ENCODE results near the gene CHI3L2.
A peak's percentile ranks its signal among the peaks of the same experiment; 100 is the strongest.

Gene CHI3L2

DNA sequence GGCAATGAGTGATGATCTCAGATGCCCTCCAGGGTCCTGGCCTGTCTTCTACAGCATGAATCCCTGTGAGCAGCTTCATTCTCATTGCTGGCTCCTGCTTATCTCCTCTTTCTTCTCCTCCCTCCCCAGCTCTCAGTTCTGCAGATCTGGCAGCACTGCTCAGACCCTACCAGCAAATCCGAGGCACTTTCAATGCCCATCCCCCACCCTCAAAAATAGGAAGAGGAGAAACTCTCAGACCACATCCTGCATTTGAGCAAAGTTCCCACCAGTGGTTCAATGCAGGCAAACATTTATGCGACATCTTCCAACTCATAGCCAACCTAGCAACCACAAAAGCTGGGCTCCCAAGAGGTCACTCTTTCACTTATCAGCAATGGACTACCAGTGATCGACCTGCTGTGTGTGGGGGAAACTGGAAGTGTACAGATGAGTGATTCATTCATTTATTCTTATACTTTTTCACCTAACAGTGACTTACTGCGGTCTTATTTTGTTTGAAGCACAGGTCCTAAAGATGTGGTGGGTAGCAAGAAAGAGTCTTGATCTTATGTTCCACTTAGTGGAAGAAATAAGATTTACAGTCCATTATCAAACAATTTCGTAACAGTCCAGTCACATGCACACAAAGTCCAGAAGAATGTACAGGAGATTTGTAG is 5.8 kb upstream of the CHI3L2 start:
- DNase-seq = no peak

DNA sequence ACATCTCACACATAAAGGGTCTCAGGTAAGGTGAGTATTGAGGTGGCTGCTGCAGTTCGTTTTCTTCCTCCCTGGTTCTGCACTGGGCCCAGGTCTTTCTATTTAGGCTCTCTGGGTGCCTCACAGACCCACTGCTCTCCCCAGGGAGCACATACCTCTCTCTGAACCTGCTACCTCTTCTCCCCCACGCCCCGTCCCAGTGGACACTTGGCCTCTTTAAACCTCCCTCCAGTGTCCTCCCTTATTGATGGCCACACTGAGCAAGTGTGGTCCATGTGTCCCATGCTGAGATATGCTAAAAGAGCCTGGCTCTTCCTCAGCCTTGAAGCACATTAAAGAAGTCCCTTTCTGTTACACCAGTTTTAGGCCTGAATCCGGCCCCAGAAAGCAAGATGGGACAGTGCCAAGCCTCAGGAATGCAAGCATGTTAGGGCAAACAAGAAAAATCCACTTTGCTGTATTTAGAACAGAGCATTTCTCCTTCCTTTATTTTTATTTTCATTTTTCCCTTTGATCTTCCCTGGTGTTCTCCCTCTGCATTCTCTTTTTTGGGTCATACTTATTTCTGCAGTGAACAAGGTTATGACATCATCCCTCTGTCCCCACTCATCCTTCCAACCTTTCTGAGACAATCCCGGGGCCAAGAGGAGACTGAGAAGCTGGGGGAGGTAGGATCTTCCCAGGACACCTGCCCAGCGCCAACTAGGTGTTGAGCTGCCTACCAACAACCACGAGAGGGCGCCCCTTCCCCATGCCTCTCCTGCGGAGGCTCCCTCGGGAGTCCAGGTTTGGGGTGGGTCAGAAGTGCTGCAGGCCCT is 5.0 kb upstream of the CHI3L2 start:
- peak; percentile 29 for DNase-seq

GRCh38 chr1:111223126-111223685 is 4.3 kb upstream of the CHI3L2 start:
- no peak for DNase-seq

DNA sequence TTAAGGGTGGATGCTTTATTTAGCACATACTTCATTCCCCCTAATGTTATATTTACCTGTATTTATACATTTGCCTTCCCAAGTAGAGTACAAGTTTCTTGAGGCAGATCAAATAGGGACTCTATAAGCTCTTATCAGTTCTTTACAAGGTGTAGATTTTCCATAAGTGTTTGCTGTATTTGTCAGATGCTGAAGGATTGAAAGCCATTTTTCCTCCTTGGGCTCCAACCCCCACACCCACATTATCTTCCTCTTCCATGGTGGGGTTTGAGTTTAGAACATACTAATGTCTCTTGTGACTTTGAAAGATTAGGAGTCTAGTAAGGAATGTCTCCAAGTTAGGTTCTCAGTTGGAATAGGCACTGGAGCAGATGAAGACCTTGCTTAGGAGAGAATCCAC is 2.4 kb upstream of the CHI3L2 start:
- DNase-seq = no peak

DNA sequence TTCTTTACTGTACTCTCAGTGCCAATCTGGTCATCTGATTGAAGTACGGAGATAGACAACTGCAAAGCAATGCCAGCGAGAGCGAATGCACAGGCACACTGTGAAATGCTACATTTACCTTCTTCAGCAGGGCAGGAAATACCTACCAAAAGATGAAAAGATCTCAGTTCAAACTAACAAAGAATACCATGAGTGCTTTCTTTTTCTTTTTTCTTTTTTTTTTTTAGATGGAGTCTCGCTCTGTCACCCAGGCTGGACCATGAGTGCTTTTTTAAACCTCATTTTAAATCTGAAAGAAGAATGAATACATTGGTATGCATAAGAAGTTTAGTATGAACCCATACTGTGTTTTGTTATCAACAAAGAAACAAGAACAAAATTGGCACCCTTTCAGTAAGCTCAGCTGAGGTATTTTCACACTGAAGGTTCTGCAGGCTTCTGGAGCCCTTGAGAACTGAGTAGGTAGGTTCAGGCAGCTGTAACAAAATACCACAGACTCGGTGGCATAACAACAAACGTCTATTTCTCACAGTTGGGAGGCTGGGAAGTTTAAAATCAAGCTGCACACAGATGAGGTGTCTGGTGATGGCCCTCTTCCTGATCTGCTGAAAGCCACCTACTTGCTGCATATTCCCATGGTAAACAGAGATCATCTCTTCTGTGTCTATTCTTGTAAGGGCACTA is 1.7 kb upstream of the CHI3L2 start:
- no peak for DNase-seq

DNA sequence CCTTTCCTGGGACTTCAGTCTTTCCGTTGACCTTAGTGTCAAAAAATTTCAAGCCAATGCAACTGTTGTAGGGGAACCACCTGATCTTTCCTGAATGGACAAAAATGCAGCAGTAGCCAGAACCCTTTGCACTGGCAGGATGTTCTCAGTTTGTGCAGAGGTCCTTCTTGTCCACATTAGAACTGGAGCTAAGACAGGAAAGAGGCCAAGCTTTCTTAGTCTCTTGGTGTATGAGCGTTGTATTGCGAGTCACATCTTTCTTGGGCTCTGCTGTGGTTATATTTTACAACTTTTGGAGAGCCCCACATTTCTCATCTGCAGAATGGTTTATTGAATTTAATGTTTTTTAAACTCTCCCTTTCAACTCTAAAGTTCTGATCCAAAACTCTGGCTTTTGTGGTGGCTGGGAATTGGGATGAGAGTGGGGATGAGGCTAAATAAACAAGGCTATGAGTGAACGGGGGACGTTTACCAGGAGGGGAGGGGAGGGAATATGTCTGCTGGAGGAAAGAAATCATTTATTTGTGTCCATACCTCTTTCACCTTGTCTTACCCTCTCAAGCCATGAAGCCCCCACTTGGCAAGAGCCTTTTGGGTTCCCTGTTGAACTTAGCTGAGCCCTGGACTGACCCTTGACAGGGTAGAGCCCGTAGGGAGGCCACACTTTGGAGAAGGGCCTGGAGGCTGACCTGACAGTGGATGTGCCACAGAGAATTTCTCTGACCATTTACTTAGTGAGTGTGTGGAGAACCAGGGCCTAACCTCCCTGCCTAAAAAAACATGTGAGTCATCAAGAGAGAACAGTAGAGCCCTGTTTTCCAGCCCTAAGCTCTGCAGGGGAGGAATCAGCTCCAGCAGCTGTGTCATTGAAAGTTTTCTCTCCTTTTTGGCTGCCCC is 586 bp downstream of the CHI3L2 start:
- DNase-seq = no peak

DNA sequence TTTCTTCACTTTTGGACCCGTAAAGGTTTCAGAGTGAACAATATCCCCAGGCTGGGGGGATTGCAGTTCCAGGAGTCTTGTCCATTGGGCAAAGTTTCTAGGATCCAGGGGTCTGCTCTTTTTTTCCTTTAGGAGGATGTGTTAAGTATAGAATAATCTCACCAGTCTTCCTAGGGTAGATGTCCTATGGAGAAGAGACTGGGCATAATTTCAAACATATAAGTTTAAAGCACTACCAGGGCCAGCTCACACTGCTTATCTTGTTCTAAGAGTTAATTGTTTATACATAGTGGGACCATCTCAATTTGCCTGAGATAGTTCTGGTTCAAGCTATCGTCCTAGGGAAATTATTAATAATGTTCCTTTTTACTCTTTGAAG is 1.2 kb downstream of the CHI3L2 start:
- DNase-seq = no peak

DNA sequence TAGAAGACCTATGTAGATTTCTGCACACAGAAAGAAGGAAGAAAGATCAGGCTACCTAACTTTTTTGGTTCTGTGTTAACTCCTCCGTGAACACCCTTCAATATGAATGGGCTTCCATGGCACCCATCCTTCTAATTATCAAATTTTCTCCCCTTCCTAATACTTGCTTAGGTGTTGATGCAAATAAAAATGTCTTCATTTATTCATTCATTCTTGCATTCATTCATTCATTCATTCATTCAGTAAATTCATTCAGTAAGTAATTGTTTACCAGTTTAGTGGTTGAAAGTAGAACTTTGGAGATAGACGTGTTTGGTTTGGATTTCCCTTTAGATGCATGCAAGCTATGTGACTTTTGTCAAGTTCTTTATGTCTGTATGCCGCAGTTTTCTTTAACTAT is 4.6 kb downstream of the CHI3L2 start:
- no peak for DNase-seq

- DNase-seq = no peak
Measured at GRCh38 chr1:111234258-111234657, 6.7 kb downstream of the CHI3L2 start.

DNA sequence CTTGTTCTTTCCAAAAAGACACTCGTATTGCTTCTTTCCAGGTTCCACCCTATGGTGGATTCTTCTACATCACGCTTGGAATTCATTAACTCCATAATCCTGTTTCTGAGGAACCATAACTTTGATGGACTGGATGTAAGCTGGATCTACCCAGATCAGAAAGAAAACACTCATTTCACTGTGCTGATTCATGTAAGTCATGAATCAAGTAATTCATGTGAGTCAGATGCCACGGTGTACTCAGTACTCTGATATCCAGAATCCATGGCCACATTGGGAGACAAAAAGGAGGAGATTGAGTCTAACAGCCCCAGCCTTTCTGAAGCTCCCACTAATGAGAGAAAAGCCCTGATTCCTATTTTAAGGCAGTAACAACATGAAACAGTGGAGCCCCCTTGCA is 7.4 kb downstream of the CHI3L2 start:
- no peak for DNase-seq

DNA sequence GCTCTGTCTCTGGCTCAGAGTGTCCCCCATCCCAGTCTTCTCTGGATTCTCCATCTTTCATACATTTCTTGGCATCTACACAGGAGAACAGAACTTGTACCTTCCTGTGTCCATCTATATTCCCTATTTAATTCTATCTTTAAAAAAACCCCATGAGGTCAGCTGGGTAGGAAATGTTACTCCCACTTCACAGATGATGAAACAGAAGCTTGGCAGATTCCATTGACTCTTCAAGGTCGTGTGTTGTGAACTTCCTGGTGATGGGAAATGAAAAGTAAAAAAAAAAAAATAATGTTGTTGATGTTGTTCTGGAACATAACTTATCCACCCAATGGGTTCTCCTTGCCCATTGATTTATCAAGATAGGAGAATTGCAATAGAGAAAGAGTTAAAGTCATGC is 8.9 kb downstream of the CHI3L2 start:
- DNase-seq = no peak

- no peak for DNase-seq
Measured at GRCh38 chr1:111236806-111237205, 9.3 kb downstream of the CHI3L2 start.

- no peak for DNase-seq
Measured at GRCh38 chr1:111238056-111238795, 10.7 kb downstream of the CHI3L2 start.

DNA sequence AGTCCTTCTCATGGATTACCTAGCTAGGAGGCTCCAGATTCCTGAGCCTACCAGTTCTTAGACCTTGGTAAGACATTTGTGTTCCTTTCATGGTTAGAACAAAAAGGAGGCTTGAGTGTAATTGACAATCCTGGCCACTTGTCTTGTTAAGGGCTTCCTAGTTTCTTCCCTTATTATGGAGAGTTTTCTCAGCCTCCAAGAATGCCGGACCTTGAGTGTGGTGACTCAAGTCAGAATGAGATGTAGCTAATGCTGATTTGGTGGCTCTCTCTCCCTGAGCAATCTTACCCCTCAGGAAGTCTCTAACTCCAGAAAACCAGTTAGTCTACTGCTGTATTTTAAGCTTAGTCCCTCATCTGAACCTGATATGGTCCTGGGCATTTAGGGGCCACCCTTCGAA is 14.3 kb downstream of the CHI3L2 start:
- no peak for DNase-seq

DNA sequence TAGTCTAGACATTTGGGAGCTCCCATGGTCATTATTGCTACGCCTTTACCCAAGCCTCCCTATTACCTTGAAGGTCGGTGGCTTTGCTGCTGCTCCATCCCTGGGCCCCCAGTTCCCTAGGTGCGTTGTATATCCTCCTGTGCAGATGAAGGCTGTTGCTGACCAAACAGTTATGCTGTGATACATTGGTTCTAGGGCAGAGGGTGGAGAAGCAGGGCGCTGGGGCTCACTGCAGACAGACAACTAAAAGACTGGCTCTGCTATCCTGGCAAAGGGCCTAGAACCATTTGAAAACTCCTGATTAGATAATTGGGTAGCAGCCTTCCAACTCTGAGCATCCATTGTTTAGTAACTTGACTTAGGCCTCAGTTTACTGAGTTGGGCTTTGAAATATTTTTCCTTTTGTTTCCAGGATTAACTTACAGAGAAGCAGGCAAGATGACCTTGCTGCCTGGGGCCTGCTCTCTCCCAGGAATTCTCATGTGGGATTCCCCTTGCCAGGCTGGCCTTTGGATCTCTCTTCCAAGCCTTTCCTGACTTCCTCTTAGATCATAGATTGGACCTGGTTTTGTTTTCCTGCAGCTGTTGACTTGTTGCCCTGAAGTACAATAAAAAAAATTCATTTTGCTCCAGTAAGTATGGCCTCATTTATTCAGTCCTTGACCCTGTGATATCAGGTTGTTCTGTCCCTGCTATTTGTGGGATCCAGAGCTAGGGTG is 15.5 kb downstream of the CHI3L2 start:
- DNase-seq = no peak

DNA sequence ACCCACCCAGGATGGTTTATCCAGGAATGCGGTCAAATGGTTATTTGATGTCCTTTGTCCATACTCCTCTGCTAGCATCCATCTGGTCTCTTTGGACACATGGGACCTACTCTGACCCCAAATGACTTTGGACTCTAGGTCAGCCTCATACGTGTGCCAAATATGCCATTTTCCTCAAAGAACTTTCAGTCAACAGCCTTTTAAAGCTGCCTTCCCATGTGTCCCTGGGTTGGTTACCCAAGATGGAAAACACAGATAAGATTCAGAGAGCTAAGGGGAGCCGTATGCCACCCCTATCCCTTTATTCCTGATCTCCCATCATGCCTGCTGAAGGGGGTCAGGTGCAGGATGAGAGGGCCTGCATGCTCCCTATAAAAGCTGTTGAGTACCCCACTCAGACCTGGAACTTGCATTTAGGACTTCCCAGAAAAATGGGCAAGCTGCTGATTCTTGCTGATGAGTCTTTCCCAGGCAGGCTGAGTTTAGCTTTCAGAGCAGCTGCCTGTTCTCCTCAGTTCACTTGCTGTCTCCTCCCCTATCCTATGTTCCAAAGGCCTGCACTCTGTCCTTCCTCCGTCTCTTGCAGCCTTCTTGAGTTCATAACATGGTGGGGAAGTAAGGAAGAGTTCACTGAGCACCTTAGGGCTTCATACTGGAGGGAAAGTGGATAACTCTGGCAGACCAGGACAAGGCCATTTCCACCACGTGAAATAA is 19.8 kb downstream of the CHI3L2 start:
- no peak for DNase-seq

DNA sequence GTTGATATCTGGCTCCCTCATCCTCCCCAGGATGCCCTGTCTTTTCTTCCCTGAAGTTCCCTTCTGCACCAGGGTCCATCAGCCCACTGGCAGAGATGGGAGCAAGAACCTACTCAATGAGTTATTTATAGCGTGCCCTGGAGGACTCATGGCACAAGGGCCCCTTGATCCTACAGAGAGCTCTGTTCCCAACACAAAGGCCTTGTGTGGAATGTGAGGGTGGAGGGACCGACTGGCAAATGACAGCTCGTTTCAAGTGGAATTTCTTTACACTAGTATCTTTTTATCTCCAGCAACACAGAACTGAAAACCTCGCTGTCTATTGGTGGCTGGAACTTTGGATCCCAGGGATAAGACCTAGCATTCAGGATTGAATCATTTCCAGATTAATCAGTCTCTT is 22.4 kb downstream of the CHI3L2 start:
- no peak for DNase-seq

DNA sequence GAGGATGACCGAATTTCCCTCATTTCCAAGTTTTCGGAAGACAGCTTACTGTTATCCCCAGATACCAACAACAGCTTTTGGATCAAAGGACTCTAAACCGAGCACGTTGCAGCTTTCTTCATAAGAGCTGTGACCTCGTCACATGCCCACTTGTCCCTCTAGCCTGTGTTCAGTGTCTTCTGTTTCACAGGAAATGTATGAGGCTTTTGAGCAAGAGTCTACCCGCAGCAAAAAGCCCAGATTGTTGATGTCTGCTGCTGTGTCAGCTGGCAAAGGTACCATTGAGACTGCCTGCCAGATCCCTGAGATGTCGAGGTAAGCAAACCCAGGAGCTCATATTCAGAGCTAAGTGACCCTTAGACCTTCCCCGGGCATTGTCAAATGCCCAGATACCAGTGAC is 24.1 kb downstream of the CHI3L2 start:
- DNase-seq = no peak

DNA sequence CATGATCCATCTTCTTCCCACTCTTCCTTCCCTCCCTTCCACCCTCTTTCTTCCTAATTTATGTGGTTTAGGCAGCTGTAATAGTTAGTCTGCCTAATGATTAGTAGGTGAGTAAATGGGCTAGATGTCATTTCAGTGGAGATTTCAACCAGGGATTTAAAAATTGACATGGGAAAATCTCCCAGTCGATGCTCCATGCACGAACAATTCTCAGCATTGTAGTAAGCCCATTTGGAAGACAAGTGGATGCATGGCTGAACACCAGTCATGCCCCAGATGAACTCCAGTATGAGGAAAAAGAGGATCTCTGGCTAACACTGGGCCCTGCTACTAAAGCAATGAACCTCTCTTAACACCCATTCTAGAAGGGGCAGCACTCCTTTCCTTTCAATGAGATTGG is 25.3 kb downstream of the CHI3L2 start:
- DNase-seq = no peak

DNA sequence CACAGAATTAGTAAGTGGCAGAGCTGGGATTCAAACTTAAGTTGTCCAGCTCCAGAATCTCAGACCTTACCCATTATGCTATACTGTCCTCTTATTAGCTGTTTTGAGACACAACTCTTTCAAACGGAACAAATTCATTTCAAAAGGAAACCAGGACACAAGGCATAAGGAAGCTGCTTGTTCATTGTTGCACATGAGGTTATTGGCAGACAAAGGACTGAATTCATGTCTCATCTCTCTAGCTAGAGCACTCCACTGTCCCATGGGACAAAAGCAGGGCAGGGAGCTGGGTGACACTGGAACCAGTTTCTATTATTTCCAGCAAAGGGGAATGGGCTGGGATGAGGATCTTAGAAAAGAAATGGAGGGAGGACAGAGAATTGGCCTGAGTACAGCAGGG is 26.4 kb downstream of the CHI3L2 start:
- no peak for DNase-seq

Measured in NCI-H1092 (cell line).